ENCODE data around the gene ZNRF3.

Gene ZNRF3

DNA sequence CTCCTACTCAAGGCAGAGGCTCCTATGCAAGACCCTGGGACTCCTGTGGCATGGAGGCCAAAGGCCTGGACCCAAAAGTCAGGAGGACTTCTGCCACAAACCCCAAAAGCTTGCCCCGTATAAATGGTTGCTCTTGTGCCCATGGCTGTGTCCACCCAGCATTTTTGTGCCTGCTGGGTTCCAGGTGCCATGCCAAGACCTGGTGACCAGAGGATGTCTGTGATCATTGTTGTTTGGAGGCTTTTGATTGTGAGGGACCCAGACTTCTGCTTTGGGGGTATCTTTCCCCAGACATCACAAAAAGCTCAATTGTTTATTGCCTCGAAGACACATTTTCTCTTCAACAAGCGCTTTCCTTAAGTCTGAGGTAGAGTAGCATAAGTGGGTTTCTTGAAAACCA, 143.2 kb downstream of the ZNRF3 start:
- Histone ChIP-seq H3F3A (ENCODE audit: insufficient read depth) (no peaks in the 10 kb centered on the region), H3K27ac (ENCODE audit: low read depth, low read length) (no peak overlapping the region), H2AFZ (ENCODE audit: low read depth, low read length, severe bottlenecking) (no peak overlapping the region), H3K9me2 (replicated peaks; ENCODE audit: insufficient read depth, low read length) (no peaks in the 10 kb centered on the region), H3K4me2 (ENCODE audit: low read depth, low read length, poor library complexity, severe bottlenecking) (no peak overlapping the region), H3K27me3 (ENCODE audit: low read length) (no peaks in the 10 kb centered on the region), H3K79me2 (ENCODE audit: insufficient read depth, low read length) (no peaks in the 10 kb centered on the region), H3K36me3 (ENCODE audit: low read length) (no peaks in the 10 kb centered on the region), H3K9me3 (ENCODE audit: insufficient read depth, low read length) (no peaks in the 10 kb centered on the region), H4K20me1 (ENCODE audit: low read depth, low read length) (no peaks in the 10 kb centered on the region), H3K9ac (ENCODE audit: low read length) (no peak overlapping the region), H3K4me3 (ENCODE audit: insufficient read depth, low read length, poor library complexity, severe bottlenecking) (no peak overlapping the region)
- TF ChIP-seq, protein P1, sequence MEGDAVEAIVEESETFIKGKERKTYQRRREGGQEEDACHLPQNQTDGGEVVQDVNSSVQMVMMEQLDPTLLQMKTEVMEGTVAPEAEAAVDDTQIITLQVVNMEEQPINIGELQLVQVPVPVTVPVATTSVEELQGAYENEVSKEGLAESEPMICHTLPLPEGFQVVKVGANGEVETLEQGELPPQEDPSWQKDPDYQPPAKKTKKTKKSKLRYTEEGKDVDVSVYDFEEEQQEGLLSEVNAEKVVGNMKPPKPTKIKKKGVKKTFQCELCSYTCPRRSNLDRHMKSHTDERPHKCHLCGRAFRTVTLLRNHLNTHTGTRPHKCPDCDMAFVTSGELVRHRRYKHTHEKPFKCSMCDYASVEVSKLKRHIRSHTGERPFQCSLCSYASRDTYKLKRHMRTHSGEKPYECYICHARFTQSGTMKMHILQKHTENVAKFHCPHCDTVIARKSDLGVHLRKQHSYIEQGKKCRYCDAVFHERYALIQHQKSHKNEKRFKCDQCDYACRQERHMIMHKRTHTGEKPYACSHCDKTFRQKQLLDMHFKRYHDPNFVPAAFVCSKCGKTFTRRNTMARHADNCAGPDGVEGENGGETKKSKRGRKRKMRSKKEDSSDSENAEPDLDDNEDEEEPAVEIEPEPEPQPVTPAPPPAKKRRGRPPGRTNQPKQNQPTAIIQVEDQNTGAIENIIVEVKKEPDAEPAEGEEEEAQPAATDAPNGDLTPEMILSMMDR (IDR thresholded peaks at IDR 0.05; ENCODE audit: insufficient read depth, low read length, poor library complexity, severe bottlenecking), result no peak
- TF ChIP-seq EZH2phosphoT487 (conservative IDR thresholded peaks at IDR 0.05; ENCODE audit: low read length), result no peak

DNA sequence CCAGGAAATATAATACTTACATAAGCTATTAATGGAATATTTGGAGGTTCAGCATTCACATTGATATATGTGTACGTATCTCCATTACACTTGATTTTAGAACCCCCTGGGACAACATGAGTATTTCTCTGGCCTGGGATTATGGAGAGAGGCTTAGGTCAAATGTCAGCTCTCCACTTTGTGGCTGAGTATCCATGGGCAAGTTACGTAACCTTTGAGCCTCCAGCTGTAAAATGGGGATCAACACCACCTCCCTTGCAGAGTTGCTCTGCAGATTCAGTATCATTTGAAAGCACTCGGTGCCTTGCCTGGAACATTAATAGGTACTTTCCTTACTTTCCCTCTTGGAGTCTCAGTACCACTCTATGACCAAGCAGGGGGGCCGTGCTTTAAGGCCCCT, 145.1 kb downstream of the ZNRF3 start:
- Histone ChIP-seq H3F3A (ENCODE audit: insufficient read depth) (no peaks in the 10 kb centered on the region), H4K20me1 (ENCODE audit: low read depth, low read length) (no peaks in the 10 kb centered on the region), H2AFZ (ENCODE audit: low read depth, low read length, severe bottlenecking) (no peak overlapping the region), H3K9me2 (replicated peaks; ENCODE audit: insufficient read depth, low read length) (no peaks in the 10 kb centered on the region), H3K36me3 (ENCODE audit: low read length) (no peaks in the 10 kb centered on the region), H3K9ac (ENCODE audit: low read length) (no peak overlapping the region), H3K79me2 (ENCODE audit: insufficient read depth, low read length) (no peaks in the 10 kb centered on the region), H3K27me3 (ENCODE audit: low read length) (no peaks in the 10 kb centered on the region), H3K27ac (ENCODE audit: low read depth, low read length) (no peak overlapping the region), H3K4me2 (ENCODE audit: low read depth, low read length, poor library complexity, severe bottlenecking) (no peak overlapping the region), H3K9me3 (ENCODE audit: insufficient read depth, low read length) (no peaks in the 10 kb centered on the region), H3K4me3 (ENCODE audit: insufficient read depth, low read length, poor library complexity, severe bottlenecking) (no peak overlapping the region)
- TF ChIP-seq, protein P1 (IDR thresholded peaks at IDR 0.05; ENCODE audit: insufficient read depth, low read length, poor library complexity, severe bottlenecking), result no peak
- no peak for TF ChIP-seq EZH2phosphoT487 (conservative IDR thresholded peaks at IDR 0.05; ENCODE audit: low read length)

DNA sequence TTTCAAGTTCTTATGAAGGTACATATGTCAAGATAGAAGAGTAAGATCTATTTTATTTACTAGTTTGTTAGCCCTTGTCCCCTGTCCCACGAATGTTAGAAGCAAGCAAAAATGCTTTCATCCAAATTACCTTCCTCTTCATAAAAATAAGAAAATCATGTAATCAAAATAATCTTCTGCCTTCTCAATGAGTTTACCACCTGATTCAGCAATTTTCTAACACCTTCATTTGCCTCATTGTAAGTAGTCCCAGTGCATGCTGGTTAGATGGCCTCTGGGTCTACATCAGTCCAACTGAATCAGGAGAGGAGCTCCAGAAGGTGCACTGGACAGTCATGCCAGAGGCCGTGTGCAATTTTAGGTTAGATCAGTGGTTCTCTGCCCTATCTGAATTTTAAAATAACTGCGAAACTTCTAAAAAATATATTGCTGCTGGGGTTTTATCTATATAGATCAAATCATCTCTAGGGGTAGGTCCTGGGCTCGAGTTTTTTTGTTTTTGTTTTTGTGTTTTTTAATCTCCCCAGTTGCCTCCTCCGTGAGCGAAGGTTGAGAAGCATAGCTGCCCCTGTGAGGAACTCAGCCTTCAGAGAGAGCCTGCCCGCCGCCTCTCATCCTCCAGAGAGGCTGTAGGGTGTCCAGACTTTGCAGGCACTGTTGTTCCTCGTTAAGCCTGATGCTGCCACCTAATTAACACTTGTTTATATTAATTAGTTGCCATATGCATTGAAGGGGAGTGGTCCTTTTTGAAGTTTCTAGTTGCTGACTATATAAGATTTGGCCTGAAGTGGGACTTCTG, 146.0 kb downstream of the ZNRF3 start:
- H3K4me2 ChIP-seq (ENCODE audit: low read depth, low read length, poor library complexity, severe bottlenecking), result no peak overlapping the region
- no peaks in the 10 kb centered on the region for H3K79me2 ChIP-seq (ENCODE audit: insufficient read depth, low read length)
- H3K27me3 ChIP-seq (ENCODE audit: low read length), result no peaks in the 10 kb centered on the region
- no peaks in the 10 kb centered on the region for H3K9me2 ChIP-seq (replicated peaks; ENCODE audit: insufficient read depth, low read length)
- H3K36me3 ChIP-seq (ENCODE audit: low read length), result no peaks in the 10 kb centered on the region
- H3K27ac ChIP-seq (ENCODE audit: low read depth, low read length), result no peak overlapping the region
- TF ChIP-seq, protein P1 (IDR thresholded peaks at IDR 0.05; ENCODE audit: insufficient read depth, low read length, poor library complexity, severe bottlenecking), result no peak
- no peak for TF ChIP-seq EZH2phosphoT487 (conservative IDR thresholded peaks at IDR 0.05; ENCODE audit: low read length)
- H4K20me1 ChIP-seq (ENCODE audit: low read depth, low read length), result no peaks in the 10 kb centered on the region
- H2AFZ ChIP-seq (ENCODE audit: low read depth, low read length, severe bottlenecking), result no peak overlapping the region
- H3K9me3 ChIP-seq (ENCODE audit: insufficient read depth, low read length), result no peaks in the 10 kb centered on the region
- H3F3A ChIP-seq (ENCODE audit: insufficient read depth), result no peaks in the 10 kb centered on the region
- H3K4me3 ChIP-seq (ENCODE audit: insufficient read depth, low read length, poor library complexity, severe bottlenecking), result no peak overlapping the region
- no peak overlapping the region for H3K9ac ChIP-seq (ENCODE audit: low read length)

Measured in SU-DHL-6 (cell line).